Stomach smooth muscle (tissue), 2 donors: Measurements from ENCODE around the gene PCSK2.

Experiments
- H3K27ac ChIP-seq: one replicate; pipeline ENCODE4 v1.7.0; 2013; ENCODE audit warnings: mild to moderate bottlenecking, low read length, inconsistent platforms
- H3K27me3 ChIP-seq, 2 donors: one replicate each; pipeline ENCODE4 v1.7.0; 2013; ENCODE audit warnings: low read length in 2 of 2; ENCODE audit not compliant: insufficient read depth in 2 of 2, control insufficient read depth in 1 of 2
- H3K36me3 ChIP-seq, 2 donors: one replicate each; pipeline ENCODE4 v1.7.0; 2013; ENCODE audit warnings: low read length in 2 of 2; ENCODE audit not compliant: control insufficient read depth in 2 of 2, insufficient read depth in 2 of 2
- H3K4me1 ChIP-seq: one replicate; pipeline ENCODE4 v1.7.0; 2013; ENCODE audit warnings: low read length; ENCODE audit not compliant: control insufficient read depth, insufficient read depth
- H3K4me3 ChIP-seq, 2 donors: one replicate each; pipeline ENCODE4 v1.7.0; 2013; ENCODE audit warnings: low read length in 2 of 2
- H3K9ac ChIP-seq, 2 donors: one replicate each; pipeline ENCODE4 v1.7.0; 2013; ENCODE audit warnings: low read length in 2 of 2, mild to moderate bottlenecking in 1 of 2
- H3K9me3 ChIP-seq, 2 donors: one replicate each; pipeline ENCODE4 v1.7.0; 2013; ENCODE audit warnings: low read length in 2 of 2; ENCODE audit not compliant: control insufficient read depth in 2 of 2
- donor health status: healthy.
- donor health status: Pancreatic carcinoma.

PCSK2 gene

DNA sequence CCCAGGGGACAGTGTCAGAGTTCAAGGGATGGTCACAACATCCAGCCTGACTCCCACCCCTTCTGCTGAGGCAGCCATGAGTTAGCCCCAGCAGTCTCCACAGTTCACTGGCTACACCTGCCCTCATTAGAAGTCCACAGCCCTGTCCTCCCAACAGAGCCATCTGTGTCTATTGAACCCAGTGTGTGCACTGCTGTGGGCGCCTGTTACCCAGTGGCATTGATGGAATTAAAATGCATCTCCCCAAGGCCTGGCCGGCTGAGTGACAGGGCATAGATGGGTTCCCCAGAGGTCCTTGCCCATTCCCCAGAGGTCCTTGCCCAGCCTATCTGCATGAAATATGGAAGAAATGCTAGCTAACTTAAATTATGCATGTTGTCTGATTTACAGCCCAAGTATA lies 73.3 kb downstream of the PCSK2 start:
- H3K9me3 ChIP-seq = no peaks in the 10 kb centered on the region
- no peak overlapping the region for H3K27ac ChIP-seq
- H3K4me3 ChIP-seq = no peak overlapping the region
- H3K4me1 ChIP-seq = no peaks in the 10 kb centered on the region
- H3K36me3 ChIP-seq = no peaks in the 10 kb centered on the region
- H3K27me3 ChIP-seq = no peaks in the 10 kb centered on the region
- H3K9ac ChIP-seq = no peak overlapping the region

DNA sequence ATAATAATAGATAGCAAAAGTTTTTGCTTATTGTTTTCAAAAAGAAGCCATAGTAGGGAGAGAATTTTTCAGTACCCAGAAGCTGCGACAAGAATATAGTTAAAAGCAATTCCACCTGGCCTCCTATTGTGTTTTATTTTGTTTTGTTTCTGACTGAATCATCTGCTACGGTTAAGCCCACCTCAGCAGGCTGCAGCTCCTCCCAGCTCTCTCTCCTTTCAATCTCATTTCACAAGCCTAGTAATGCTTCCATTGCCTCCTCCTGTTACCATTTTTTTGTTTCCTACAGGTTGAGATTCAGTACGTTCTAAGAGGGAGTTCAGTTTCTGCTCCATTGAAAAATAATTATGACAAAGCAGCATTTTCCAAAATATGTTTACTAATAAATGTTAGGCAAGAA lies 77.9 kb downstream of the PCSK2 start:
- no peaks in the 10 kb centered on the region for H3K9me3 ChIP-seq
- no peaks in the 10 kb centered on the region for H3K4me1 ChIP-seq
- H3K27me3 ChIP-seq = no peaks in the 10 kb centered on the region
- no peak overlapping the region for H3K4me3 ChIP-seq
- H3K27ac ChIP-seq = no peak overlapping the region
- no peaks in the 10 kb centered on the region for H3K36me3 ChIP-seq
- no peak overlapping the region for H3K9ac ChIP-seq

GRCh38 chr20:17306427-17306826 lies 79.6 kb downstream of the PCSK2 start:
- H3K9ac ChIP-seq = no peak overlapping the region
- H3K27me3 ChIP-seq = no peaks in the 10 kb centered on the region
- H3K4me1 ChIP-seq = no peaks in the 10 kb centered on the region
- H3K36me3 ChIP-seq = no peaks in the 10 kb centered on the region
- H3K9me3 ChIP-seq = no peaks in the 10 kb centered on the region
- no peak overlapping the region for H3K27ac ChIP-seq
- H3K4me3 ChIP-seq = no peak overlapping the region

- H3K36me3 ChIP-seq = no peaks in the 10 kb centered on the region
- H3K27me3 ChIP-seq = peaks cover 6 to 10% of the 10 kb centered on the region in 2 donors
- H3K4me3 ChIP-seq = no peak overlapping the region
- no peak overlapping the region for H3K9ac ChIP-seq
- no peak overlapping the region for H3K27ac ChIP-seq
- no peaks in the 10 kb centered on the region for H3K4me1 ChIP-seq
- peaks cover 1% of the 10 kb centered on the region in 2 donors for H3K9me3 ChIP-seq
Measured at GRCh38 chr20:17314264-17314663, 87.4 kb downstream of the PCSK2 start.

DNA sequence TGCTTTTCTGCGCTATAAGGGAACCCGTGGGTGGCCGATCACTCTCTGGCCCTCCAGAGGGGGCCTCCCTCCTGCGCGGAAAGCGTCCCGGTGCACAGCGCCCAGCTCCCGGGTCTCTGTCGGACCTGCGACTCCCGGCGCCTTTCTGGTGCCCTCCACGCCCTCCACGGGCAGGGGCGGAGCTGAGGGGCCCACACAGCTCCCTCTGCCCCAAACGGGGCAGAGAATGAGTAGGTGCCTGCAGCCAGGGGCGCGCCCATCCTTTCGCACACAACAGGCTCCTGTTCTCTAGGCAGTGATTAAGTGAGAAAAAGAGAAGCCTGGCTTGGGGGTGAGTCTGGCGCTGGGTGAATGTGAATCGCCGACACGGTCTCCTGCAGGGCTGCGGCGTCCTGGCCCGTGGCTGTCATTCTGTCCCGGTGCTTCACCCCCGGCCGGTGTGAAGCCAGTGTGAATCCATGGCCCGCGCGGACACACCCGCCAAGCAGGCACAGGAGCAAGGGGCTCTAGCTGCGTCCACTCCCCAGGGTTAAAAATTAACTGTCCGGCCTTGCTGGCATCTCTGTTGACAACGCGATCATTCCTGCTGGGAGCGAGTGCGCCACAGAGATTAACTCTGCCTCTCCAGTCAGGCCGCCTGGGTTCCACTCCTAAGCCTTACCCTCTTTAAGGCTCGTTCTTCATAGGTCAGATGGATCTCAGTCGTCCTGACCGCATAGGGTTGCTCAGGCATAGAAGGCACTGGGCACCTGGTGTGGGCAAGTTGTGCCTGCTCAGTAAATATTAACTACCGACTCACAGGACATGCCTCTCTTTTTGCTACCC lies 88.8 kb downstream of the PCSK2 start:
- peaks cover 6 to 10% of the 10 kb centered on the region in 2 donors for H3K27me3 ChIP-seq
- peaks cover 1 to 5% of the 10 kb centered on the region in 2 donors for H3K9me3 ChIP-seq
- no peak overlapping the region for H3K4me3 ChIP-seq
- H3K4me1 ChIP-seq = no peaks in the 10 kb centered on the region
- no peaks in the 10 kb centered on the region for H3K36me3 ChIP-seq
- H3K9ac ChIP-seq = no peak overlapping the region
- H3K27ac ChIP-seq = no peak overlapping the region

GRCh38 chr20:17316316-17317038 lies 89.6 kb downstream of the PCSK2 start:
- peaks cover 1 to 5% of the 10 kb centered on the region in 2 donors for H3K9me3 ChIP-seq
- H3K36me3 ChIP-seq = no peaks in the 10 kb centered on the region
- peaks cover 6 to 10% of the 10 kb centered on the region in 2 donors for H3K27me3 ChIP-seq
- H3K4me1 ChIP-seq = no peaks in the 10 kb centered on the region
- H3K9ac ChIP-seq = no peak overlapping the region
- no peak overlapping the region for H3K27ac ChIP-seq
- H3K4me3 ChIP-seq = no peak overlapping the region

GRCh38 chr20:17317341-17317740 lies 90.5 kb downstream of the PCSK2 start:
- Histone ChIP-seq H3K4me3 (no peak overlapping the region), H3K27me3 (peaks cover 6 to 10% of the 10 kb centered on the region in 2 donors), H3K9me3 (peaks cover 1 to 5% of the 10 kb centered on the region in 2 donors), H3K4me1 (no peaks in the 10 kb centered on the region), H3K36me3 (no peaks in the 10 kb centered on the region), H3K9ac (no peak overlapping the region), H3K27ac (no peak overlapping the region)

GRCh38 chr20:17320456-17320855 lies 93.6 kb downstream of the PCSK2 start:
- H3K27ac ChIP-seq = no peak overlapping the region
- H3K27me3 ChIP-seq = peaks cover 3 to 6% of the 10 kb centered on the region in 2 donors
- no peaks in the 10 kb centered on the region for H3K36me3 ChIP-seq
- H3K4me3 ChIP-seq = no peak overlapping the region
- H3K9ac ChIP-seq = no peak overlapping the region
- H3K9me3 ChIP-seq = peaks cover 0 to 5% of the 10 kb centered on the region in 2 donors
- H3K4me1 ChIP-seq = no peaks in the 10 kb centered on the region

GRCh38 chr20:17326096-17326495 lies 99.3 kb downstream of the PCSK2 start:
- Histone ChIP-seq H3K27me3 (peaks cover 0 to 7% of the 10 kb centered on the region in 2 donors), H3K36me3 (no peaks in the 10 kb centered on the region), H3K27ac (no peak overlapping the region), H3K9ac (no peak overlapping the region), H3K4me1 (no peaks in the 10 kb centered on the region), H3K4me3 (no peak overlapping the region), H3K9me3 (no peaks in the 10 kb centered on the region)

GRCh38 chr20:17327185-17328148 lies 100.6 kb downstream of the PCSK2 start:
- H3K9ac ChIP-seq = no peak overlapping the region
- H3K4me3 ChIP-seq = no peak overlapping the region
- H3K9me3 ChIP-seq = peaks cover 0 to 3% of the 10 kb centered on the region in 2 donors
- H3K27me3 ChIP-seq = peaks cover 0 to 7% of the 10 kb centered on the region in 2 donors
- no peak overlapping the region for H3K27ac ChIP-seq
- no peaks in the 10 kb centered on the region for H3K36me3 ChIP-seq
- H3K4me1 ChIP-seq = no peaks in the 10 kb centered on the region
